Heart left ventricle (tissue), 16 donors: ENCODE data around the gene CCNY. TPM values are rescaled to one million over a fixed set of nuclear protein-coding genes. Genes with fewer than 3 reads are reported as not detected.

Experiments used
- ATAC-seq, 4 donors: fragments of 200-7000 bp; cut with Tn5 transposase; one replicate each; pipeline ENCODE4 v1.9.1; 2020 to 2022; ENCODE audit warnings: moderate library complexity in 4 of 4, mild to moderate bottlenecking in 3 of 4, moderate number of reproducible peaks in 1 of 4
- DNase-seq, 5 donors: peaks; one replicate each; pipeline ENCODE4 v3.0.0-alpha.2; 2020
- H3K27ac ChIP-seq, 12 donors: fragments of 200-600 bp; sonication (generic) in 4 of 12; one replicate each; pipeline versions ENCODE4 v1.5.0 to v1.8.0; 2016 to 2022; ENCODE audit warnings: mild to moderate bottlenecking in 2 of 12
- H3K27me3 ChIP-seq, 9 donors: fragments of 200-600 bp; sonication (generic) in 2 of 9; one replicate each; pipeline versions ENCODE4 v1.5.1 to v1.8.0; 2016 to 2022; ENCODE audit warnings: mild to moderate bottlenecking in 3 of 9
- H3K36me3 ChIP-seq, 9 donors: fragments of 200-600 bp; sonication (generic) in 2 of 9; one replicate each; pipeline versions ENCODE4 v1.5.0 to v1.8.0; 2018 to 2022; ENCODE audit warnings: mild to moderate bottlenecking in 2 of 9
- H3K4me1 ChIP-seq, 12 donors: fragments of 200-600 bp; sonication (generic) in 4 of 12; one replicate each; pipeline versions ENCODE4 v1.5.0 to v1.8.0; 2016 to 2022; ENCODE audit warnings: mild to moderate bottlenecking in 3 of 12
- H3K4me3 ChIP-seq, 12 donors: fragments of 200-600 bp; sonication (generic) in 4 of 12; one replicate each; pipeline versions ENCODE4 v1.5.0 to v1.8.0; 2017 to 2022; ENCODE audit warnings: mild to moderate bottlenecking in 9 of 12, moderate library complexity in 4 of 12
- H3K9me3 ChIP-seq, 12 donors: fragments of 200-600 bp; sonication (generic) in 4 of 12; one replicate each; pipeline versions ENCODE4 v1.5.0 to v1.8.0; 2016 to 2022; ENCODE audit warnings: mild to moderate bottlenecking in 1 of 12
- CTCF ChIP-seq, 12 donors: fragments of 200-600 bp; sonication (generic) in 4 of 12; IDR thresholded peaks; one replicate each; pipeline versions ENCODE4 v1.5.0 to v1.8.0; 2018 to 2022; ENCODE audit warnings: antibody characterized with exemption in 12 of 12, mild to moderate bottlenecking in 5 of 12
- POLR2A ChIP-seq, 2 donors: fragments of 450-650 bp; IDR thresholded peaks; one replicate each; pipeline ENCODE4 v1.6.1; 2017; ENCODE audit warnings: antibody characterized with exemption in 2 of 2, mild to moderate bottlenecking in 2 of 2, moderate library complexity in 2 of 2
- WGBS, 4 donors: extraction: QIAGEN DNeasy Blood & Tissue Kit in 2 of 4; methylation state at CpG; one replicate each; pipeline versions ENCODE4 v1.1.5 to v1.1.7; 2013 to 2018; 5-methylcytosine and 5-hydroxymethylcytosine counted together
- intact Hi-C, 10 donors: fragments of 100-400 bp; cut with DNase I; formaldehyde crosslinking; loops; one replicate each; pipeline versions ENCODE4 v1.11.1 to v1.14.2; 2022
- polyA plus RNA-seq, 2 donors: library from polyadenylated mRNA; stranded (reverse); fragments of 200-250 nt; gene quantifications; one replicate each; pipeline ENCODE4 v1.2.3, GENCODE V29; 2013
- total RNA-seq, 9 donors: library from RNA; depleted of rRNA in 2 of 9; stranded (reverse); fragments of >200 nt in 2 of 9; fragmentation: NEBNext Ultra II Directional in 3 of 9; extraction: Animal tissue kit (Norgen Biotek cat#: 25700) in 3 of 9; gene quantifications; one replicate each; pipeline versions ENCODE4 v1.1.0 to v1.2.4, GENCODE V29; 2016 to 2023
- donor health status: ischemic (EF 13 %, LVEDD 7.1; RV severe dilation, severe dysfunction).
- donor health status: healthy with polysubstance abuse.
- donor health status: DM: no; HTN: yes; CAD: no.
- donor health status: DM: no; HTN: no; CAD: no.
- donor health status: ischemic (EF 25% LVEDD 6.9; RV normal size, moderate dysfunction).
- donor health status: ischemic (EF 25% LVEDD 5.7; RV mildly dilated, moderate dysfunction).
- donor health status: healthy.
- donor health status: DM: yes; HTN: yes; CAD: no.
- donor health status: ischemic (EF 35%, LVEDD 5.7; RV mildly dilated, moderate dysfunction).
- donor health status: nonischemic (EF 11% LVEDD 7.7; RV severe dilation, severe dysfunction).
- donor health status: DM: yes; HTN: yes; CAD: no.
- donor health status: PGD.
- donor health status: ischemic (EF 29% LVEDD 5.4; RV normal size, mild dysfunction).
- donor health status: nonischemic (EF 23%, LVEDD 6.1; RV moderate dilation, normal function).

The CCNY gene
- total and polyA plus RNA-seq, 11 donors = 26.4 to 106 (median 80.7) TPM

- 75 to 78% (median 77%) methylated on average over 5 of the region's 5 CpGs for WGBS, 4 donors
- Histone ChIP-seq H3K9me3 (no peaks in the 10 kb centered on the region), H3K4me3 (no peak overlapping the region), H3K36me3 (no peaks in the 10 kb centered on the region), H3K27me3 (no peaks in the 10 kb centered on the region), H3K4me1 (peaks cover 17 to 95% (median 75%) of the 10 kb centered on the region in 12 donors), H3K27ac (no peak overlapping the region)
- DNase-seq = no peak
- TF ChIP-seq CTCF (IDR thresholded peaks at IDR 0.05) = no peak
- TF ChIP-seq POLR2A (IDR thresholded peaks at IDR 0.05) = no peak
- ATAC-seq = no peak
- intact Hi-C loops = loop anchor here in 6 of 10 donors (5.0 to 10.0 kb wide), 3 partner anchors 40 to 188 kb away; partner anchors contain the start of gene CCNY (in 4 of the 6)
These were observed 40.9 kb downstream of the CCNY start for GRCh38 chr10:35377050-35377728.

GRCh38 chr10:35378541-35379210 lies 42.4 kb downstream of the CCNY start:
- no peaks in the 10 kb centered on the region for H3K9me3 ChIP-seq
- no peaks in the 10 kb centered on the region for H3K27me3 ChIP-seq
- peak overlapping the region; percentile 66 to 88 (median 79) for H3K27ac ChIP-seq
- H3K4me3 ChIP-seq = peak overlapping the region in 3 of 12 donors; percentile 8 to 18 (median 16)
- peak in 3 of 4 donors; percentile 17 to 28 (median 25) for ATAC-seq
- H3K36me3 ChIP-seq = no peaks in the 10 kb centered on the region
- WGBS, 4 donors = 46 to 64% (median 56%) methylated on average over 9 of the region's 9 CpGs
- peaks cover 16 to 93% (median 70%) of the 10 kb centered on the region in 12 donors for H3K4me1 ChIP-seq
- intact Hi-C loops = loop anchor here in 6 of 10 donors (5.0 to 10.0 kb wide), 3 partner anchors 41 to 186 kb away; partner anchors contain the start of gene CCNY (in 4 of the 6)
- DNase-seq = no peak
- TF ChIP-seq CTCF (IDR thresholded peaks at IDR 0.05) (no peak), POLR2A (IDR thresholded peaks at IDR 0.05) (no peak)

GRCh38 chr10:35379226-35380137 lies 43.2 kb downstream of the CCNY start:
- peaks cover 16 to 93% (median 70%) of the 10 kb centered on the region in 12 donors for H3K4me1 ChIP-seq
- ATAC-seq = peak; percentile 67 to 92 (median 86)
- H3K27me3 ChIP-seq = no peaks in the 10 kb centered on the region
- H3K36me3 ChIP-seq = no peaks in the 10 kb centered on the region
- H3K27ac ChIP-seq = peak overlapping the region; percentile 66 to 88 (median 79)
- DNase-seq = peak in 4 of 5 donors; percentile 66 to 75 (median 70)
- intact Hi-C loops = loop anchor here in 8 of 10 donors (5.0 to 10.0 kb wide), 4 partner anchors 42 to 185 kb away; partner anchors contain the start of gene CCNY (in 4 of the 8)
- WGBS, 4 donors = 15 to 23% (median 18%) methylated on average over 11 of the region's 11 CpGs
- no peaks in the 10 kb centered on the region for H3K9me3 ChIP-seq
- peak overlapping the region in 5 of 12 donors; percentile 1 to 24 (median 16) for H3K4me3 ChIP-seq
- TF ChIP-seq POLR2A (IDR thresholded peaks at IDR 0.05) (no peak), CTCF (IDR thresholded peaks at IDR 0.05) (peak in 5 of 12 donors; percentile 20 to 48 (median 26))
